GM12878 (cell line): ENCODE measurements around the gene CD14. TPM values are rescaled to one million over a fixed set of nuclear protein-coding genes. Genes with fewer than 3 reads are reported as not detected.

Source experiments
- ATAC-seq: fragments of 200-7000 bp; cut with Tn5 transposase; 3 replicates; pipeline ENCODE4 v1.9.1; 2020; ENCODE audit warnings: mild to moderate bottlenecking, moderate library complexity
- BruUV-seq: library from RNA; stranded (reverse); fragments of 400-500 nt; replicated peaks from 2 replicates; lab custom pipeline; 2021; lab: Mats Ljungman, UMichigan
- CTCF ChIA-PET: fragments of 300-600 bp; sonication (Branson Sonifier 250); formaldehyde crosslinking; extraction: SDS; loops from one replicate; lab custom pipeline; 2021; ENCODE audit warnings: inconsistent platforms; lab: Yijun Ruan, JAX
- POLR2A ChIA-PET: fragments of 350-600 bp; formaldehyde crosslinking; extraction: SDS; loops from one replicate; lab custom pipeline; 2021; ENCODE audit warnings: inconsistent platforms; lab: Charles Lee
- RAD21 ChIA-PET: fragments of 300-600 bp; sonication (Branson Sonifier 250); formaldehyde crosslinking; loops from one replicate; lab custom pipeline; 2023; ENCODE audit warnings: antibody characterized with exemption; ENCODE audit not compliant: unreplicated experiment; lab: Charles Lee
- SMC1A ChIA-PET: fragments of 300-600 bp; sonication (Branson Sonifier 250); formaldehyde crosslinking; loops from one replicate; lab custom pipeline; 2023; ENCODE audit not compliant: unreplicated experiment, uncharacterized antibody; lab: Charles Lee
- DNase-seq: peaks from one replicate; pipeline ENCODE4 v3.0.0-alpha.2; 2011; ENCODE audit warnings: low read depth, low spot score
- FAIRE-seq: peaks from 3 replicates; lab custom pipeline; 2011; peaks lifted over from hg19 to GRCh38; lab: Jason Lieb, UNC
- H2AFZ ChIP-seq: 2 replicates; pipeline ENCODE4 v1.6.0; 2011; ENCODE audit warnings: low read depth, low read length, control low read depth; ENCODE audit not compliant: control insufficient read depth
- H3K27ac ChIP-seq: 2 replicates; pipeline ENCODE4 v1.5.1; 2011; ENCODE audit warnings: control low read depth; ENCODE audit not compliant: control insufficient read depth, insufficient read depth
- H3K27me3 ChIP-seq, 2 experiments: replicated peaks in 1 of 2; 2 replicates each; pipeline versions ENCODE4 v1.6.0 to v1.6.1; 2011; ENCODE audit warnings: low read length in 1 of 2; ENCODE audit not compliant: control insufficient read depth in 2 of 2, insufficient read depth in 2 of 2
- H3K36me3 ChIP-seq, 2 experiments: 2 replicates each; pipeline ENCODE4 v1.5.1; 2011; ENCODE audit warnings: low read length in 1 of 2; ENCODE audit not compliant: control insufficient read depth in 2 of 2, insufficient read depth in 2 of 2
- H3K4me1 ChIP-seq: 2 replicates; pipeline ENCODE4 v1.6.1; 2011; ENCODE audit warnings: mild to moderate bottlenecking, low read length, moderate library complexity, mixed read lengths; ENCODE audit not compliant: control insufficient read depth, insufficient read depth
- H3K4me2 ChIP-seq: 2 replicates; pipeline ENCODE4 v1.6.0; 2011; ENCODE audit warnings: control low read depth; ENCODE audit not compliant: control insufficient read depth, insufficient read depth
- H3K4me3 ChIP-seq: fragments of 200-600 bp; sonication (generic); 2 replicates; pipeline ENCODE4 v1.5.1; 2016
- H3K79me2 ChIP-seq: 2 replicates; pipeline ENCODE4 v1.6.0; 2011; ENCODE audit warnings: low read length; ENCODE audit not compliant: control insufficient read depth, insufficient read depth
- H3K9ac ChIP-seq: 2 replicates; pipeline ENCODE4 v1.8.0; 2011; ENCODE audit warnings: low read length, control low read depth, mixed read lengths; ENCODE audit not compliant: control insufficient read depth, insufficient read depth
- H3K9me3 ChIP-seq: replicated peaks from 3 replicates; pipeline ENCODE4 v1.5.1; 2011; ENCODE audit warnings: mild to moderate bottlenecking, low read length; ENCODE audit not compliant: control insufficient read depth, insufficient read depth
- H4K20me1 ChIP-seq: 2 replicates; pipeline ENCODE4 v1.6.0; 2011; ENCODE audit not compliant: control insufficient read depth, insufficient read depth
- CBX5 ChIP-seq: sonication (generic); IDR thresholded peaks from 2 replicates; pipeline ENCODE4 v1.6.1; 2016; ENCODE audit warnings: low read depth, moderate library complexity, mild to moderate bottlenecking, inconsistent platforms
- EP300 ChIP-seq, 2 experiments: fragments of 150-350 bp in 1 of 2; IDR thresholded peaks; 2 replicates each; pipeline ENCODE4 v1.6.1; 2011 to 2012; ENCODE audit warnings: low read depth in 2 of 2, low read length in 2 of 2, borderline replicate concordance in 1 of 2, improper control_type of control experiment in 1 of 2, inconsistent platforms in 1 of 2; ENCODE audit not compliant: control insufficient read depth in 1 of 2
- NFIC ChIP-seq: IDR thresholded peaks from 2 replicates; pipeline ENCODE4 v1.6.1; 2012; ENCODE audit warnings: low read depth, mild to moderate bottlenecking, inconsistent platforms, low read length, moderate library complexity
- NFXL1 ChIP-seq: fragments of 450-650 bp; IDR thresholded peaks from 2 replicates; pipeline ENCODE4 v1.6.1; 2017; ENCODE audit warnings: antibody characterized with exemption, mild to moderate bottlenecking, borderline replicate concordance
- RFX5 ChIP-seq: IDR thresholded peaks from 2 replicates; pipeline ENCODE4 v1.6.1; 2011; ENCODE audit warnings: low read depth, low read length, improper control_type of control experiment
- SMAD1 ChIP-seq: fragments of 450-650 bp; IDR thresholded peaks from 2 replicates; pipeline ENCODE4 v1.6.1; 2018; ENCODE audit warnings: mild to moderate bottlenecking, low read depth; ENCODE audit not compliant: partially characterized antibody
- SPI1 ChIP-seq: IDR thresholded peaks from 2 replicates; pipeline ENCODE4 v1.6.1; 2011; ENCODE audit warnings: low read depth, mild to moderate bottlenecking, low read length, moderate library complexity, borderline replicate concordance; ENCODE audit not compliant: insufficient read depth
- SREBF1 ChIP-seq: IDR thresholded peaks from 2 replicates; pipeline ENCODE4 v1.6.1; 2012; ENCODE audit warnings: mild to moderate bottlenecking, low read length
- WRNIP1 ChIP-seq: IDR thresholded peaks from 2 replicates; pipeline ENCODE4 v1.6.1; 2011; ENCODE audit warnings: low read depth, low read length, improper control_type of control experiment, borderline replicate concordance
- ZNF207 ChIP-seq: fragments of 450-650 bp; IDR thresholded peaks from 2 replicates; pipeline ENCODE4 v1.6.1; 2014; ENCODE audit warnings: antibody characterized with exemption, mild to moderate bottlenecking, borderline replicate concordance
- ZNF592 ChIP-seq: fragments of 450-650 bp; IDR thresholded peaks from 2 replicates; pipeline ENCODE4 v1.6.1; 2017; ENCODE audit warnings: mild to moderate bottlenecking, moderate library complexity
- WGBS: methylation state at CpG from one replicate; pipeline ENCODE4 v1.1.6; 2016; ENCODE audit warnings: low lambda C conversion rate; ENCODE audit not compliant: insufficient replicate concordance, insufficient coverage; ENCODE audit errors: missing lambda C conversion rate; 5-methylcytosine and 5-hydroxymethylcytosine counted together
- in situ Hi-C: fragments of 300-500 bp; cut with MboI; formaldehyde crosslinking; loops from 9 replicates; pipeline ENCODE4 v1.14.3; 2018; ENCODE audit warnings: mixed read lengths
- intact Hi-C: fragments of 100-400 bp; cut with micrococcal nuclease; formaldehyde crosslinking; loops from one replicate; pipeline ENCODE4 v1.14.2; 2022; ENCODE audit not compliant: unreplicated experiment
- polyA plus RNA-seq, 11 experiments: library from polyadenylated mRNA; depleted of rRNA in 4 of 11; unstranded in 6 of 11; stranded (reverse) in 5 of 11; fragments of >200 nt; fragmentation: Nextera tagmentation in 4 of 11; fragmentation: Illumina TruSeq in 1 of 11; extraction: Ambion mirVana in 4 of 11; extraction: Trizol in 1 of 11; gene quantifications; 1 replicate in 1 of 11; 2 replicates in 10 of 11; pipeline versions ENCODE4 v1.2.1 to v1.2.3, GENCODE V29; 2011 to 2016; ENCODE audit warnings: inconsistent platforms in 2 of 11, missing spikeins in 2 of 11, low read depth in 1 of 11
- total RNA-seq, 4 experiments: library from RNA; depleted of rRNA in 3 of 4; stranded (reverse); fragments of >200 nt in 3 of 4; fragmentation: Illumina TruSeq in 1 of 4; extraction: Trizol in 1 of 4; gene quantifications; 2 replicates each; pipeline versions ENCODE4 v1.2.1 to v1.2.3, GENCODE V29; 2013 to 2021

CD14 gene
- total and polyA plus RNA-seq, 10 of the 15 experiments (the other 5 are each of a cell fraction or from before 2014, with no cell fraction given) = 0.09 to 0.72 (median 0.18) TPM; not detected in 5

- WGBS = 85% methylated on average over 2 of the region's 2 CpGs
- CTCF ChIA-PET = interaction anchor here (0.7 kb wide), 1 partner anchor 94 kb away, joined by 3 read pairs; no protein-coding TSS in a partner anchor
- RAD21 ChIA-PET = no interaction called here
- no peak overlapping the region for H3K4me3 ChIP-seq
- no peak overlapping the region for H3K9ac ChIP-seq
- H3K27ac ChIP-seq = no peak overlapping the region
- no TSS peak for BruUV-seq
- no peak overlapping the region for H2AFZ ChIP-seq
- TF ChIP-seq CBX5 (no peak), EP300 (IDR thresholded peaks at IDR 0.05; ENCODE audit: borderline replicate concordance in 1 of 2, control insufficient read depth in 1 of 2, low read depth in 2 of 2, low read length in 2 of 2) (no peak), NFXL1 (no peak)
- H3K79me2 ChIP-seq = no peaks in the 10 kb centered on the region
- in situ Hi-C loops = no loop called here
- no peak overlapping the region for H3K4me2 ChIP-seq
- POLR2A ChIA-PET = no interaction called here
- H3K9me3 ChIP-seq = no peaks in the 10 kb centered on the region
- no peaks in the 10 kb centered on the region for H3K36me3 ChIP-seq
- H3K4me1 ChIP-seq = no peaks in the 10 kb centered on the region
- H4K20me1 ChIP-seq = no peaks in the 10 kb centered on the region
- no peaks in the 10 kb centered on the region for H3K27me3 ChIP-seq
- SMC1A ChIA-PET = no interaction called here
- FAIRE-seq = no peak
- ATAC-seq = no peak
- DNase-seq = no peak
- intact Hi-C loops = no loop called here
Observed at GRCh38 chr5:140607031-140607430, 25.9 kb downstream of the CD14 start.

GRCh38 chr5:140605879-140606278 lies 27.1 kb downstream of the CD14 start:
- Histone ChIP-seq H3K4me2 (no peak overlapping the region), H3K27ac (no peak overlapping the region), H3K79me2 (no peaks in the 10 kb centered on the region), H4K20me1 (no peaks in the 10 kb centered on the region), H3K27me3 (no peaks in the 10 kb centered on the region), H3K9me3 (no peaks in the 10 kb centered on the region), H2AFZ (no peak overlapping the region), H3K4me1 (no peaks in the 10 kb centered on the region), H3K9ac (no peak overlapping the region), H3K36me3 (no peaks in the 10 kb centered on the region), H3K4me3 (no peak overlapping the region)
- ChIA-PET CTCF (no interaction called here), RAD21 (interaction anchor here (0.7 kb wide), 1 partner anchor 246 kb away, joined by 3 read pairs; no protein-coding TSS in a partner anchor), SMC1A (no interaction called here), POLR2A (no interaction called here)
- ATAC-seq = no peak
- no peak for FAIRE-seq
- WGBS = 64% methylated on average over 3 of the region's 3 CpGs
- DNase-seq = no peak
- intact Hi-C loops = no loop called here
- in situ Hi-C loops = no loop called here
- TF ChIP-seq SREBF1 (no peak), WRNIP1 (no peak), NFIC (no peak), SPI1 (no peak), RFX5 (no peak), ZNF592 (no peak), ZNF207 (no peak), SMAD1 (no peak)
- BruUV-seq = no TSS peak
